GM23248 (cell line): Measurements from ENCODE around the gene VPS8.

ENCODE experiments used
- EZH2 ChIP-seq: fragments of 200-600 bp; sonication (generic); IDR thresholded peaks from 2 replicates; pipeline ENCODE4 v1.6.1; 2018; ENCODE audit warnings: antibody characterized with exemption, mild to moderate bottlenecking; ENCODE audit not compliant: insufficient read depth, poor library complexity, severe bottlenecking
- EZH2phosphoT487 ChIP-seq: fragments of 200-600 bp; sonication (generic); IDR thresholded peaks from 2 replicates; pipeline ENCODE4 v1.6.1; 2018; ENCODE audit warnings: antibody characterized with exemption, moderate library complexity, mild to moderate bottlenecking, low read depth; ENCODE audit not compliant: insufficient read depth

- TF ChIP-seq EZH2 (no peak), EZH2phosphoT487 (no peak)
Observed at GRCh38 chr3:184820525-184820924, 8.6 kb downstream of the VPS8 start.
